Endodermal cell (in vitro differentiated cells): Measurements from ENCODE around the gene PERCC1. TPM values are rescaled to one million over a fixed set of nuclear protein-coding genes. Genes with fewer than 3 reads are reported as not detected.

Source experiments
- DNase-seq: peaks from one replicate; pipeline ENCODE4 v3.0.0-alpha.2; 2017
- H3K27ac ChIP-seq: 2 replicates; pipeline ENCODE4 v1.5.1; 2013; ENCODE audit warnings: mild to moderate bottlenecking, low read depth, low read length, moderate library complexity
- H3K27me3 ChIP-seq: 2 replicates; pipeline ENCODE4 v1.6.1; 2013; ENCODE audit warnings: mild to moderate bottlenecking, low read length, moderate library complexity; ENCODE audit not compliant: insufficient read depth, control insufficient read depth, poor library complexity, severe bottlenecking
- H3K36me3 ChIP-seq: 2 replicates; pipeline ENCODE4 v1.7.0; 2013; ENCODE audit warnings: mild to moderate bottlenecking, low read length, moderate library complexity; ENCODE audit not compliant: control insufficient read depth, insufficient read depth
- H3K4me1 ChIP-seq: one replicate; pipeline ENCODE4 v1.7.0; 2013; ENCODE audit warnings: low read length; ENCODE audit not compliant: control insufficient read depth, insufficient read depth
- H3K4me3 ChIP-seq: 2 replicates; pipeline ENCODE4 v1.5.1; 2013; ENCODE audit warnings: mild to moderate bottlenecking, low read length, moderate library complexity
- H3K9ac ChIP-seq: 2 replicates; pipeline ENCODE4 v1.6.1; 2013; ENCODE audit warnings: mild to moderate bottlenecking, low read length, moderate library complexity; ENCODE audit not compliant: poor library complexity, severe bottlenecking; ENCODE audit errors: extremely low read depth
- H3K9me3 ChIP-seq: 2 replicates; pipeline ENCODE4 v1.6.1; 2013; ENCODE audit warnings: mild to moderate bottlenecking, low read length, moderate library complexity; ENCODE audit not compliant: control insufficient read depth
- H3K27ac Mint-ChIP-seq: 2 replicates; pipeline ENCODE4 v1.8.0; 2020; ENCODE audit warnings: mixed read lengths
- H3K27me3 Mint-ChIP-seq: 2 replicates; pipeline ENCODE4 v1.8.0; 2021; ENCODE audit warnings: mild to moderate bottlenecking, mixed read lengths; ENCODE audit not compliant: insufficient read depth
- H3K36me3 Mint-ChIP-seq: 2 replicates; pipeline ENCODE4 v1.8.0; 2020; ENCODE audit warnings: low read depth, mixed read lengths
- H3K4me1 Mint-ChIP-seq: 2 replicates; pipeline ENCODE4 v1.8.0; 2020; ENCODE audit warnings: mixed read lengths
- H3K4me3 Mint-ChIP-seq: 2 replicates; pipeline ENCODE4 v1.8.0; 2020; ENCODE audit warnings: mild to moderate bottlenecking, moderate library complexity, mixed read lengths
- H3K9me3 Mint-ChIP-seq: 2 replicates; pipeline ENCODE4 v1.8.0; 2020; ENCODE audit warnings: mild to moderate bottlenecking, mixed read lengths
- WGBS, 2 experiments: methylation state at CpG; one replicate each; pipeline versions ENCODE4 v1.1.5 to v1.1.7; 2013; ENCODE audit warnings: missing lambda C conversion rate in 2 of 2, mixed read lengths in 1 of 2; ENCODE audit not compliant: insufficient coverage in 1 of 2, insufficient read length in 1 of 2; 5-methylcytosine and 5-hydroxymethylcytosine counted together
- total RNA-seq, 2 donors: library from RNA; stranded (reverse); fragmentation: NEBNext Ultra II Directional in 1 of 2; extraction: Animal tissue kit (Norgen Biotek cat#: 25700) in 1 of 2; gene quantifications; 2 replicates in 1 of 2; 3 replicates in 1 of 2; pipeline ENCODE4 v1.2.1, GENCODE V29; 2021
- TF ChIP-seq, protein P1 (sequence below): fragments of 200-600 bp; sonication (generic); conservative IDR thresholded peaks from 2 replicates; pipeline ENCODE4 v1.5.0; 2021; ENCODE audit warnings: antibody characterized with exemption, mild to moderate bottlenecking

PERCC1 gene
- total RNA-seq, 2 donors from 2014 or later, result 0.51 to 0.79 TPM

- Histone ChIP-seq H3K27me3 (no peaks in the 10 kb centered on the region), H3K9me3 (no peaks in the 10 kb centered on the region), H3K36me3 (peaks cover 9% of the 10 kb centered on the region), H3K27ac (no peak overlapping the region), H3K4me1 (no peaks in the 10 kb centered on the region), H3K9ac (no peak overlapping the region), H3K4me3 (no peak overlapping the region)
- TF ChIP-seq, protein P1, sequence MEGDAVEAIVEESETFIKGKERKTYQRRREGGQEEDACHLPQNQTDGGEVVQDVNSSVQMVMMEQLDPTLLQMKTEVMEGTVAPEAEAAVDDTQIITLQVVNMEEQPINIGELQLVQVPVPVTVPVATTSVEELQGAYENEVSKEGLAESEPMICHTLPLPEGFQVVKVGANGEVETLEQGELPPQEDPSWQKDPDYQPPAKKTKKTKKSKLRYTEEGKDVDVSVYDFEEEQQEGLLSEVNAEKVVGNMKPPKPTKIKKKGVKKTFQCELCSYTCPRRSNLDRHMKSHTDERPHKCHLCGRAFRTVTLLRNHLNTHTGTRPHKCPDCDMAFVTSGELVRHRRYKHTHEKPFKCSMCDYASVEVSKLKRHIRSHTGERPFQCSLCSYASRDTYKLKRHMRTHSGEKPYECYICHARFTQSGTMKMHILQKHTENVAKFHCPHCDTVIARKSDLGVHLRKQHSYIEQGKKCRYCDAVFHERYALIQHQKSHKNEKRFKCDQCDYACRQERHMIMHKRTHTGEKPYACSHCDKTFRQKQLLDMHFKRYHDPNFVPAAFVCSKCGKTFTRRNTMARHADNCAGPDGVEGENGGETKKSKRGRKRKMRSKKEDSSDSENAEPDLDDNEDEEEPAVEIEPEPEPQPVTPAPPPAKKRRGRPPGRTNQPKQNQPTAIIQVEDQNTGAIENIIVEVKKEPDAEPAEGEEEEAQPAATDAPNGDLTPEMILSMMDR, result no peak
- peaks cover 35% of the 10 kb centered on the region for H3K36me3 Mint-ChIP-seq
- no peaks in the 10 kb centered on the region for H3K4me1 Mint-ChIP-seq
- WGBS, 2 experiments, result 93 to 97% methylated on average over 12 to 13 of the region's 13 CpGs
- H3K27ac Mint-ChIP-seq, result no peak overlapping the region
- no peak for DNase-seq
- H3K4me3 Mint-ChIP-seq, result no peak overlapping the region
- H3K9me3 Mint-ChIP-seq, result no peaks in the 10 kb centered on the region
- no peaks in the 10 kb centered on the region for H3K27me3 Mint-ChIP-seq
These were observed 29.1 kb upstream of the PERCC1 start for GRCh38 chr16:1401758-1402154.

DNA sequence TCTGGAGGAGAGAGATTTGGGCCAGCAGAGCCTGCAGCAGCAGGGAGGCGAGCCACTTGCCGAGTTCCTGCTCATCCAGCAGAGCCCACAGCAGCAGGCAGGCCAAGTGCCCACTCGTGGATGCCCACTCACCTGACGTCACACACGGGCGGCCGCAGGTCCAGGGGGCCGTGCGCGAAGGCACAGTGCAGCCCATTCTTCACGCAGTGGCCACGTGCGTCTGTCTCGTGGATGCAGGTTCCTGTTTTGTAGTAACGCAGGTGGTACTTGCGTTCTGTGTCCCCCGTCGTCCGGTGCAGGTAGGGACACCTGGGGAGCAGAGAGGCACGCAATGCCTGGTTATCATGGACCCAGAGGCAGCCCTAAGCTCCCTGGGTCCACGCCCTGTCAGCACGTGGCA lies 27.8 kb upstream of the PERCC1 start:
- Mint-ChIP-seq H3K27me3 (no peaks in the 10 kb centered on the region), H3K4me3 (no peak overlapping the region), H3K36me3 (peaks cover 33% of the 10 kb centered on the region), H3K27ac (no peak overlapping the region), H3K4me1 (no peaks in the 10 kb centered on the region), H3K9me3 (no peaks in the 10 kb centered on the region)
- Histone ChIP-seq H3K4me1 (no peaks in the 10 kb centered on the region), H3K4me3 (no peak overlapping the region), H3K36me3 (peaks cover 9% of the 10 kb centered on the region), H3K9me3 (no peaks in the 10 kb centered on the region), H3K27me3 (no peaks in the 10 kb centered on the region), H3K27ac (no peak overlapping the region), H3K9ac (no peak overlapping the region)
- DNase-seq, result no peak
- WGBS, 2 experiments, result 93 to 96% methylated on average over 22 of the region's 22 CpGs
- TF ChIP-seq, protein P1, result no peak

GRCh38 chr16:1403733-1404132 lies 27.1 kb upstream of the PERCC1 start:
- no peaks in the 10 kb centered on the region for H3K4me1 Mint-ChIP-seq
- DNase-seq, result no peak
- no peak overlapping the region for H3K9ac ChIP-seq
- WGBS, 2 experiments, result 91 to 93% methylated on average over 5 to 14 of the region's 14 CpGs
- H3K27ac Mint-ChIP-seq, result no peak overlapping the region
- H3K9me3 ChIP-seq, result no peaks in the 10 kb centered on the region
- no peak overlapping the region for H3K4me3 Mint-ChIP-seq
- no peaks in the 10 kb centered on the region for H3K4me1 ChIP-seq
- H3K27ac ChIP-seq, result no peak overlapping the region
- H3K36me3 Mint-ChIP-seq, result peaks cover 26% of the 10 kb centered on the region
- H3K27me3 ChIP-seq, result no peaks in the 10 kb centered on the region
- H3K27me3 Mint-ChIP-seq, result no peaks in the 10 kb centered on the region
- TF ChIP-seq, protein P1, result no peak
- H3K36me3 ChIP-seq, result peaks cover 9% of the 10 kb centered on the region
- no peaks in the 10 kb centered on the region for H3K9me3 Mint-ChIP-seq
- no peak overlapping the region for H3K4me3 ChIP-seq
